Caco-2 (cell line): Measurements from ENCODE around the gene AUTS2. TPM values are rescaled to one million over a fixed set of nuclear protein-coding genes. Genes with fewer than 3 reads are reported as not detected.

Experiments used
- BruUV-seq: library from RNA; stranded (reverse); fragments of 400-500 nt; replicated peaks from 2 replicates; lab custom pipeline; 2021; lab: Mats Ljungman, UMichigan
- CTCF ChIA-PET: fragments of 300-600 bp; sonication (Branson Sonifier 250); formaldehyde crosslinking; loops from one replicate; lab custom pipeline; 2022; ENCODE audit warnings: antibody characterized with exemption; lab: Charles Lee
- POLR2A ChIA-PET: fragments of 300-600 bp; sonication (Branson Sonifier 250); formaldehyde crosslinking; loops from one replicate; lab custom pipeline; 2022; ENCODE audit warnings: antibody characterized with exemption; lab: Charles Lee
- DNase-seq, 2 experiments: peaks; one replicate each; pipeline versions ENCODE4 v3.0.0 to v3.0.0-alpha.2; 2020 to 2022
- H3K27me3 ChIP-seq: replicated peaks from 2 replicates; pipeline ENCODE4 v1.6.0; 2011; ENCODE audit warnings: low read length; ENCODE audit not compliant: control insufficient read depth, insufficient read depth
- H3K36me3 ChIP-seq: 2 replicates; pipeline ENCODE4 v1.5.1; 2011; ENCODE audit warnings: low read length; ENCODE audit not compliant: control insufficient read depth, insufficient read depth
- H3K4me1 ChIP-seq: fragments of 250-450 bp; sonication (Bioruptor Pico); 2 replicates; pipeline ENCODE4 v1.5.1; 2020; ENCODE audit warnings: mild to moderate bottlenecking
- H3K4me3 ChIP-seq: 2 replicates; pipeline ENCODE4 v1.5.1; 2011; ENCODE audit warnings: low read depth, mild to moderate bottlenecking, control low read depth, low read length
- H3K9me3 ChIP-seq: fragments of 250-450 bp; sonication (Bioruptor Pico); 2 replicates; pipeline ENCODE4 v1.5.1; 2020; ENCODE audit warnings: mild to moderate bottlenecking, moderate library complexity
- H3K27ac Mint-ChIP-seq: one replicate; pipeline ENCODE4 v1.8.0; 2022; ENCODE audit warnings: mixed read lengths; ENCODE audit not compliant: unreplicated experiment
- H3K27me3 Mint-ChIP-seq: one replicate; pipeline ENCODE4 v1.8.0; 2022; ENCODE audit warnings: mixed read lengths; ENCODE audit not compliant: insufficient read depth, unreplicated experiment
- H3K36me3 Mint-ChIP-seq: one replicate; pipeline ENCODE4 v1.8.0; 2022; ENCODE audit warnings: mild to moderate bottlenecking, mixed read lengths; ENCODE audit not compliant: insufficient read depth, unreplicated experiment
- H3K4me1 Mint-ChIP-seq: one replicate; pipeline ENCODE4 v1.8.0; 2022; ENCODE audit warnings: low read depth, mixed read lengths; ENCODE audit not compliant: unreplicated experiment
- H3K4me3 Mint-ChIP-seq: one replicate; pipeline ENCODE4 v1.8.0; 2022; ENCODE audit warnings: mild to moderate bottlenecking, moderate library complexity, mixed read lengths; ENCODE audit not compliant: unreplicated experiment
- H3K9me3 Mint-ChIP-seq: one replicate; pipeline ENCODE4 v1.8.0; 2022; ENCODE audit warnings: mixed read lengths; ENCODE audit not compliant: unreplicated experiment
- intact Hi-C: fragments of 100-400 bp; cut with micrococcal nuclease; formaldehyde crosslinking; loops from one replicate; pipeline ENCODE4 v1.10.0; 2022; ENCODE audit not compliant: unreplicated experiment
- total RNA-seq: library from RNA; stranded (reverse); gene quantifications from 2 replicates; pipeline ENCODE4 v1.2.3, GENCODE V29; 2022
- TF ChIP-seq, protein P1 (sequence below), 2 experiments: fragments of 200-600 bp in 1 of 2; IDR thresholded peaks; 1 replicate in 1 of 2; 2 replicates in 1 of 2; pipeline versions ENCODE4 v1.5.1 to v1.8.0; 2011 to 2022; ENCODE audit warnings: antibody characterized with exemption in 1 of 2, control low read depth in 1 of 2, inconsistent platforms in 1 of 2, low read depth in 1 of 2, low read length in 1 of 2, mild to moderate bottlenecking in 1 of 2, moderate library complexity in 1 of 2; ENCODE audit not compliant: insufficient read depth in 1 of 2, severe bottlenecking in 1 of 2, unreplicated experiment in 1 of 2

The AUTS2 gene
- total RNA-seq, 1 experiment from 2014 or later = 37.1 TPM

DNA sequence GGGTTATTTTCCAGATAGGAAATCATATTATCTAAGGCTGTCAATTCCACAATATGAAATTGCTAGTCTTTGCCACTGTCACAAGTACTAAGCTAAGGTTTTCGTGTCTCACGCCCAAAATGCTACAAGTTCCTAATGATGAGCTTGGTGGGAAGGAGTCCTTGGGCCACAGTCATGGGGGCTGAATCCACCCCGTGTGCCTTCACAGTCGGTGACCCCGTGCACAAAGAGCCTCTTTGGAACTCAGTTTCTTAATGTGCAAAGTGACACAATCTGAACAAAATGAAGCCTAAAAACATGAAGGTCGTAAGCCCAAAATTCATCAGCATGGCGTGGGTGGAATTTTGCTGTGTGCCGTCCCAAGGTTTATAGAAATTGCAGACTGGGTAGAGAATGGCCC is 1196.7 kb downstream of the AUTS2 start:
- Histone ChIP-seq H3K4me3 (no peak overlapping the region), H3K36me3 (peaks cover 1% of the 10 kb centered on the region; the same call in 1 of the 2 replicates), H3K4me1 (no peaks in the 10 kb centered on the region), H3K9me3 (no peaks in the 10 kb centered on the region; the same call in none of the 2 replicates), H3K27me3 (no peaks in the 10 kb centered on the region)
- BruUV-seq = no TSS peak
- DNase-seq = no peak
- CTCF ChIA-PET = no interaction called here
- TF ChIP-seq, protein P1, sequence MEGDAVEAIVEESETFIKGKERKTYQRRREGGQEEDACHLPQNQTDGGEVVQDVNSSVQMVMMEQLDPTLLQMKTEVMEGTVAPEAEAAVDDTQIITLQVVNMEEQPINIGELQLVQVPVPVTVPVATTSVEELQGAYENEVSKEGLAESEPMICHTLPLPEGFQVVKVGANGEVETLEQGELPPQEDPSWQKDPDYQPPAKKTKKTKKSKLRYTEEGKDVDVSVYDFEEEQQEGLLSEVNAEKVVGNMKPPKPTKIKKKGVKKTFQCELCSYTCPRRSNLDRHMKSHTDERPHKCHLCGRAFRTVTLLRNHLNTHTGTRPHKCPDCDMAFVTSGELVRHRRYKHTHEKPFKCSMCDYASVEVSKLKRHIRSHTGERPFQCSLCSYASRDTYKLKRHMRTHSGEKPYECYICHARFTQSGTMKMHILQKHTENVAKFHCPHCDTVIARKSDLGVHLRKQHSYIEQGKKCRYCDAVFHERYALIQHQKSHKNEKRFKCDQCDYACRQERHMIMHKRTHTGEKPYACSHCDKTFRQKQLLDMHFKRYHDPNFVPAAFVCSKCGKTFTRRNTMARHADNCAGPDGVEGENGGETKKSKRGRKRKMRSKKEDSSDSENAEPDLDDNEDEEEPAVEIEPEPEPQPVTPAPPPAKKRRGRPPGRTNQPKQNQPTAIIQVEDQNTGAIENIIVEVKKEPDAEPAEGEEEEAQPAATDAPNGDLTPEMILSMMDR (IDR thresholded peaks at IDR 0.05; ENCODE audit: insufficient read depth in 1 of 2, low read depth in 1 of 2, low read length in 1 of 2, severe bottlenecking in 1 of 2, unreplicated experiment in 1 of 2) = no peak
- no peaks in the 10 kb centered on the region for H3K4me1 Mint-ChIP-seq
- no peaks in the 10 kb centered on the region for H3K27me3 Mint-ChIP-seq
- H3K27ac Mint-ChIP-seq = no peak overlapping the region
- intact Hi-C loops = no loop called here
- peaks cover 26% of the 10 kb centered on the region for H3K36me3 Mint-ChIP-seq
- POLR2A ChIA-PET = no interaction called here
- H3K4me3 Mint-ChIP-seq = no peak overlapping the region
- peaks cover 10% of the 10 kb centered on the region for H3K9me3 Mint-ChIP-seq

DNA sequence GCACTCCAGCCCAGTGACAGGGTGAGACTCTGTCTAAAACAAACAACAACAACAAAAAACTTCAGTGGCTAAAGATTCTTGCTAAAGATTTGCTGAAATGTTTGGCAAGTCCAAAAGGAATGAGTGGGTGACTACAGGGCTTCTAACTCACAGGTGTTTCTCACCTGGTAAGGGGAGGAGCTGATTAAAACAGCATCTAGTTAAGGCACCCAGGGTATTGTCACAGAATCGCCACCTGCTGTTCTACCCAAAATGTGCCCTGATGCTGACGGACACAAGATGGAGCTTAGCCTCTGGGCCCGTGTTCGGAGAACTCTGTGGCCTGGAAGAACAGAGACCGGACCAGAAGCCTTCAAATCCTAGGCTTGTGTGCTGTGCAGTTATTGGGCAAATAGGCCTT is 1197.7 kb downstream of the AUTS2 start:
- no peaks in the 10 kb centered on the region for H3K27me3 Mint-ChIP-seq
- TF ChIP-seq, protein P1 (IDR thresholded peaks at IDR 0.05; ENCODE audit: insufficient read depth in 1 of 2, low read depth in 1 of 2, low read length in 1 of 2, severe bottlenecking in 1 of 2, unreplicated experiment in 1 of 2) = no peak
- no peak overlapping the region for H3K4me3 ChIP-seq
- ChIA-PET POLR2A (no interaction called here), CTCF (no interaction called here)
- BruUV-seq = no TSS peak
- H3K27me3 ChIP-seq = no peaks in the 10 kb centered on the region
- H3K4me3 Mint-ChIP-seq = no peak overlapping the region
- intact Hi-C loops = no loop called here
- no peaks in the 10 kb centered on the region for H3K4me1 ChIP-seq
- H3K9me3 ChIP-seq = no peaks in the 10 kb centered on the region; the same call in none of the 2 replicates
- H3K9me3 Mint-ChIP-seq = peaks cover 15% of the 10 kb centered on the region
- H3K27ac Mint-ChIP-seq = no peak overlapping the region
- H3K4me1 Mint-ChIP-seq = no peaks in the 10 kb centered on the region
- DNase-seq = no peak
- H3K36me3 ChIP-seq = peaks cover 1% of the 10 kb centered on the region; the same call in 1 of the 2 replicates
- H3K36me3 Mint-ChIP-seq = peaks cover 21% of the 10 kb centered on the region

DNA sequence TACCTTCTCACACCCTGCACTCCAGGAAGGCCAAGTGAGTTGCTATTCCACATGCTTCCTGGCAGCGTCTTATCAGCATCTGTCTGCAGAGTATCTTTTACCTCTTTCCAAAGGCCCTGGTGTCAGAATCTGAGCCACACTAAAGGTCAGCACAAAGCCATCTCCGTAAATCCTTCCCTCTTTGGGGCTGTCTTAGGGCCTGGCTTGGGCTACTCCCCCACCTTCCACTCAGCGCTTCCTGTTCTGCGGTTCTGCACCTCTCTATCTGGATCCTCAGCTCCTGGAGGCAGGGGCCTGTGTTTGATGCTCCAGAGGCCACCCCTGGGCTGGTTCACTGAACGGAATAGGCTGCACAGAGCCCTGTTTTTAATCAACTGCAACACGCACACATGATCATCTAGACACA is 1198.8 kb downstream of the AUTS2 start:
- intact Hi-C loops = no loop called here
- Mint-ChIP-seq H3K4me1 (no peaks in the 10 kb centered on the region), H3K36me3 (peaks cover 17% of the 10 kb centered on the region), H3K27ac (no peak overlapping the region), H3K4me3 (no peak overlapping the region), H3K27me3 (no peaks in the 10 kb centered on the region), H3K9me3 (peaks cover 25% of the 10 kb centered on the region)
- no peaks in the 10 kb centered on the region; the same call in none of the 2 replicates for H3K9me3 ChIP-seq
- no peaks in the 10 kb centered on the region for H3K4me1 ChIP-seq
- ChIA-PET POLR2A (no interaction called here), CTCF (no interaction called here)
- peaks cover 1% of the 10 kb centered on the region; the same call in 1 of the 2 replicates for H3K36me3 ChIP-seq
- TF ChIP-seq, protein P1 (IDR thresholded peaks at IDR 0.05; ENCODE audit: insufficient read depth in 1 of 2, low read depth in 1 of 2, low read length in 1 of 2, severe bottlenecking in 1 of 2, unreplicated experiment in 1 of 2) = no peak
- BruUV-seq = no TSS peak
- no peak for DNase-seq
- H3K27me3 ChIP-seq = no peaks in the 10 kb centered on the region
- no peak overlapping the region for H3K4me3 ChIP-seq
